BE2C (cell line): Measurements from ENCODE around the gene CNIH2.

ENCODE experiments used
- DNase-seq: peaks from one replicate; pipeline ENCODE4 v3.0.0-alpha.2; 2020
- H3K27me3 ChIP-seq: fragments of 250-450 bp; sonication (Bioruptor Pico); 2 replicates; pipeline ENCODE4 v1.5.1; 2020; ENCODE audit warnings: mild to moderate bottlenecking
- H3K36me3 ChIP-seq: fragments of 250-450 bp; sonication (Bioruptor Pico); 2 replicates; pipeline ENCODE4 v1.5.1; 2020; ENCODE audit warnings: mild to moderate bottlenecking
- H3K4me1 ChIP-seq: fragments of 250-450 bp; sonication (Bioruptor Pico); 2 replicates; pipeline ENCODE4 v1.5.1; 2020
- H3K4me3 ChIP-seq: 2 replicates; pipeline ENCODE4 v1.5.1; 2011; ENCODE audit warnings: low read depth, low read length
- H3K9me3 ChIP-seq: fragments of 250-450 bp; sonication (Bioruptor Pico); 2 replicates; pipeline ENCODE4 v1.5.1; 2020
- CTCF ChIP-seq: IDR thresholded peaks from 2 replicates; pipeline ENCODE4 v1.5.1; 2012; ENCODE audit warnings: mild to moderate bottlenecking, low read depth, low read length

The CNIH2 gene

DNA sequence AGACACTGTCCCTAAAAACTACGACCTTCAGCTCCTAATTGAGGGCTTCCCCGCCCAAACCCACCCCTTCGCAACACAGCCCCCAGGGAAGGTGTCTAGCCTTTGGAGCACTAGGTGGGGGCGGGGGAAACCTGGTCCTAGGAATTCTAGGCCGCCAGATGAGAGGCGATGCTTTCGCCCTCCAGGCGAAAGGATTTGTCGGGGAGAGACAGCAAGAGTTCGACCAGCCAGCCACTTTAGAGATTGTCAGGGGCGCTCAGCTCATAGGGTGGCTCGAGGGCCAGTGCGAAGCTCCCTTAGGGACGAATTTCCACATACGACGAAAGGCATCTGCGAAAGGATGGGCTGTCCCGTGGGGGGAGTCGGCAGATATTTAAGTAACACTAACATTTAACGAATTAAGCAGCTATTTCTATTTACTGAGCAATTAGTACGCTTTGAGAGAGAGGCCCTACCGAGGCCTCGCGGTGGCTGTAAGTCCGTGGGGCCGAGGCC, 33.5 kb downstream of the CNIH2 start:
- H3K4me1 ChIP-seq: peaks cover 25% of the 10 kb centered on the region
- DNase-seq: peak; percentile 54
- H3K27me3 ChIP-seq: no peaks in the 10 kb centered on the region
- H3K36me3 ChIP-seq: no peaks in the 10 kb centered on the region
- peak overlapping the region; percentile 68 for H3K4me3 ChIP-seq
- TF ChIP-seq CTCF: peak; percentile 89
- H3K9me3 ChIP-seq: no peaks in the 10 kb centered on the region

GRCh38 chr11:66311965-66312548, 34.1 kb downstream of the CNIH2 start:
- no peak for TF ChIP-seq CTCF
- peak overlapping the region; percentile 68 for H3K4me3 ChIP-seq

GRCh38 chr11:66312549-66313320, 34.8 kb downstream of the CNIH2 start:
- no peak for TF ChIP-seq CTCF
- H3K9me3 ChIP-seq: no peaks in the 10 kb centered on the region
- peaks cover 31% of the 10 kb centered on the region for H3K4me1 ChIP-seq
- no peaks in the 10 kb centered on the region for H3K36me3 ChIP-seq
- peak overlapping the region; percentile 68 for H3K4me3 ChIP-seq
- peak; percentile 100 for DNase-seq
- H3K27me3 ChIP-seq: no peaks in the 10 kb centered on the region

More at GRCh38 chr11:66311965-66312548, 34.1 kb downstream of the CNIH2 start:
- no peaks in the 10 kb centered on the region for H3K27me3 ChIP-seq
- no peaks in the 10 kb centered on the region for H3K9me3 ChIP-seq
- peak; percentile 97 for DNase-seq
- H3K36me3 ChIP-seq: no peaks in the 10 kb centered on the region
- peaks cover 27% of the 10 kb centered on the region for H3K4me1 ChIP-seq

- TF ChIP-seq CTCF: peak; percentile 40
- peaks cover 39% of the 10 kb centered on the region for H3K4me1 ChIP-seq
- peak; percentile 45 for DNase-seq
- H3K4me3 ChIP-seq: peak overlapping the region; percentile 62
- no peaks in the 10 kb centered on the region for H3K36me3 ChIP-seq
- H3K9me3 ChIP-seq: no peaks in the 10 kb centered on the region
- H3K27me3 ChIP-seq: no peaks in the 10 kb centered on the region
These were observed 35.6 kb downstream of the CNIH2 start for GRCh38 chr11:66313321-66314185.

DNA sequence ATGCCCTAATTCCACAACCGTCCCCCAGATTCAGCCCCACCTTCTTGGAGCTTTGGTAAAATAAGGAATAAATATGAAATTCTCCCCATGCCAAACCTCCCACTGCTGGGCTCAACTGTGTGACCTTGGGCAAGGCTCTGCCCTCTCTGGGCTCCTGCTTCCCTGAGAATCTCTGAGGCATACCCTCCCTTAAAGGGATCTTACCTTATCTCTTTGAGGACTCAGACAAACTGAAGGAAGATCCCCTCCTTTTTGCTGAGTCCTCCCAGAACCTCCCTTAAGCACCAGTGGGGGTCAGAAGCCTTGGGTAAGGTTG, 36.2 kb downstream of the CNIH2 start:
- H3K4me3 ChIP-seq: peak overlapping the region; percentile 62
- H3K9me3 ChIP-seq: no peaks in the 10 kb centered on the region
- H3K27me3 ChIP-seq: no peaks in the 10 kb centered on the region
- peaks cover 40% of the 10 kb centered on the region for H3K4me1 ChIP-seq
- no peak for DNase-seq
- no peak for TF ChIP-seq CTCF
- H3K36me3 ChIP-seq: no peaks in the 10 kb centered on the region
